NOMO-1 (cell line): ENCODE data around the gene NCF2.
A peak's percentile ranks its signal among the peaks of the same experiment; 100 is the strongest.
"Not testable (repeated sequence)": the region's sequence is repeated elsewhere in the genome, so short reads cannot be mapped to it uniquely, and the experiment has no call there.

Source experiments
- DNase-seq, 2 experiments: peaks; one replicate each; lab custom pipeline; 2025; ENCODE audit not compliant: unreplicated experiment in 2 of 2; lab: John Stamatoyannopoulos, UW

NCF2 gene

GRCh38 chr1:183590244-183591191 is at the start of gene NCF2:
Gene NCF2 (minus strand): TSS chr1:183590459. CDS start chr1:183590329, 130 bp downstream.
- peak; percentile 97 to 98 for DNase-seq

GRCh38 chr1:183638649-183639387 is 48.6 kb upstream of the NCF2 start:
- peak; percentile 54 to 86 for DNase-seq

GRCh38 chr1:183636783-183637182 is 46.5 kb upstream of the NCF2 start:
- no peak for DNase-seq

GRCh38 chr1:183636334-183636682 is 46.0 kb upstream of the NCF2 start:
- DNase-seq = no peak

- DNase-seq = peak; percentile 98
Observed at GRCh38 chr1:183635606-183636333, 45.5 kb upstream of the NCF2 start, which contains the start of gene ARPC5. Gene ARPC5 (minus strand): TSS chr1:183635783. CDS start chr1:183635659, 124 bp downstream.

GRCh38 chr1:183635099-183635605 is 44.9 kb upstream of the NCF2 start:
- DNase-seq = no peak

- DNase-seq = no peak
Observed at GRCh38 chr1:183634429-183635065, 44.3 kb upstream of the NCF2 start.

- DNase-seq = peak; percentile 63 to 64
Observed at GRCh38 chr1:183633676-183634343, 43.6 kb upstream of the NCF2 start.

- DNase-seq = no peak
Observed at GRCh38 chr1:183632964-183633363, 42.7 kb upstream of the NCF2 start.

GRCh38 chr1:183632114-183632513 is 41.9 kb upstream of the NCF2 start:
- DNase-seq = no peak

- no peak for DNase-seq
Observed at GRCh38 chr1:183630748-183631147, 40.5 kb upstream of the NCF2 start.

- no peak for DNase-seq
Observed at GRCh38 chr1:183628537-183628936, 38.3 kb upstream of the NCF2 start.

- peak in 1 of 2 experiments; percentile 49 for DNase-seq
Observed at GRCh38 chr1:183626236-183626635, 36.0 kb upstream of the NCF2 start.

- DNase-seq = peak; percentile 22 to 65
Observed at GRCh38 chr1:183622884-183623785, 32.9 kb upstream of the NCF2 start.

GRCh38 chr1:183622013-183622412 is 31.8 kb upstream of the NCF2 start:
- peak in 1 of 2 experiments; percentile 59 for DNase-seq

- no peak for DNase-seq
Observed at GRCh38 chr1:183620311-183620710, 30.1 kb upstream of the NCF2 start.

- DNase-seq = no peak
Observed at GRCh38 chr1:183619781-183620180, 29.5 kb upstream of the NCF2 start.

- not testable (repeated sequence) for DNase-seq
Observed at GRCh38 chr1:183618202-183618601, 27.9 kb upstream of the NCF2 start.

- DNase-seq = not testable (repeated sequence)
Observed at GRCh38 chr1:183612975-183613374, 22.7 kb upstream of the NCF2 start.
